Glomerular visceral epithelial cell (primary cell): Measurements from ENCODE around the gene EIF4G2.
"Not testable (repeated sequence)": the region's sequence is repeated elsewhere in the genome, so short reads cannot be mapped to it uniquely, and the experiment has no call there.

ENCODE experiments used
- DNase-seq: peaks from one replicate; pipeline ENCODE4 v3.0.0-alpha.2; 2016; ENCODE audit errors: extremely low spot score

Gene EIF4G2

DNA sequence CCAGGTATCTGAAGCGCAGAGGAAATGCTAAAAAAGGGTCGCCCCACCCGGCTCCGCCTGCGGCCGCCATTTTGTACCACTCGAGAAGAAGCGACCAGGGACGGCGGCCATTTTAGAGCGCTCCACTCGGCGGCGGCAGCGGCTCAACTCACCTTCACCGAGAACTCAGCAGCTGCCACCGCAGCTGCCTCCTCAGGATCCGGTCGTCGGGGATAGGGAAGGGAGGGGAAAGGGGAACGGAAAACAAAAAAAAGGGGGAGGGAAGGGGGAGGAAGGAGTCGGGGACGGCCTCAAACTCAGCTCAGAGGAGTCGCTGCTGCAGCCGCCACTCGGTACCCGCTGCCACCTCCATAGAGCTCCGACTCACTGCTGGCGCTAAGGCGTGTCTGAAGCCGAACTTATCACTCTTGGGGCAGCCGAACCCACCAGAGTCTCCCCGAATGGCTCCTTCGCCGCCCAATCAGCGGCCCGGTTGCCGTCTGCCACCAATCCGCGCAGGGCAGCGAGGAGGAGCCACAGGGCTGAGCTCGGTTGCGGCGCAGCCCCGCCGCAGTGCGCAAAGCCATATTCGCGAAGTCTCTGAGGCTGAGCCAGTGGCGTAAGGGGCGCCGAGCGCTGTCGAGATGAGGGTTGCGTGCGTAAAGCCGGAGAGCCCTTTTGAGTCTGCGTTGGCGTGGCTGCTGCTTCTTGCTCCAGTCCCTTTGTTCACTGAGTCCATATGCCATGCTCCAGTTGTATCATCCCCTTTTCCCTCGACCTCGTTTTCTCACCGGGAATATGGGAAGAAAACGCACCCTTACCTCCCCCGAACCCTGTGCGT is at the start of gene EIF4G2:
Gene EIF4G2 (minus strand): TSS at position 374 of the 820 bp plus-strand sequence.
- peak; percentile 98 for DNase-seq

DNA sequence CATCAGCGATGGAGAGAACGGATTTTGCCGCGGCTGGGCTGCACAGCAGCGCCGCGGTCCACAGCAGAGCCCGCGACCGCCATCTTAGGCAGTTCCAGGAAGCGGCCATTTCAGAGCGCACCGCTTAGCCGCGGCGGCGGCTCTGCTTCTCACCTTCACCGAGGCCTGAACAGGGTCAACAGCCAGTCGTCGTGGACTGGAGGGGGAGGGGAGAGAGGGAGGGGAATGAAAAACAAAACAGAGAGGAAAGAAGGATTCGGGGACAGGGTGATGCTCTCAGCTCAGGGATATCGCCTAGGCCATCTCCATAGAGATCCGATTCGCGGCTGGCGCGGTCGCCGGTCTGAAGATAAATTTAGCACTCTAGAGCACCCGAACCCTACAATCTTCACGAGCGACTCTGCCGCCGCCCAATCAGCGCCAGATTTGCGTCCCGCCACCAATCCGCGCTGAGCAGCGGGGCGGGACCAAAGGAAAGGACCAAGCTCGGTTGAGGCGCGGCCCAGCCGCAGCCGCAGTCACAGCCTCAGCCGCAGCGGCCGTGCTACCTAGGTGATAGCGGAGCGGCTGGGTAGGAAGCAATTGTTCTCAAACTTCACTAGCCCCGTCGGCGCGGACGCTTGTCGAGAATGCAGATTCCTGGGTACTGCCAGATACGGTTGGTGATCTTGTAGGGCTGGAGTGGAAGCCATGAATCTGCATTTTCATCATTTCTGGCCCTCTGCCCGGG is 49.1 kb upstream of the EIF4G2 start, which contains the start of gene ZBED5:
Gene ZBED5 (minus strand): TSS at position 345 of the 730 bp plus-strand sequence. CDS start 3,108 bp downstream, outside the sequence.
- DNase-seq, result peak; percentile 96

DNA sequence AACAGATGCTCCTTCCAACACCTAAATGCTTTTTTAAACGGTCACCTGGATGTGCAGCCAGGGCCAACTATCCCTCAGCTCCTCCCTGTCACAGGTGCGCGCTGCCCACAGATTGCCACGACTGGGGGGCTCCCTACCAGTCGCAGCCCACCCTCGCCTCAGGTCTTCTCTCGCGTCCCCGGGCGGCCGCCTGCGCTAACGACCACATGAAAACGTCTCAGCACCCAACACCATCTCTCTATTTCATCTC is 48.7 kb upstream of the EIF4G2 start:
- DNase-seq, result no peak

DNA sequence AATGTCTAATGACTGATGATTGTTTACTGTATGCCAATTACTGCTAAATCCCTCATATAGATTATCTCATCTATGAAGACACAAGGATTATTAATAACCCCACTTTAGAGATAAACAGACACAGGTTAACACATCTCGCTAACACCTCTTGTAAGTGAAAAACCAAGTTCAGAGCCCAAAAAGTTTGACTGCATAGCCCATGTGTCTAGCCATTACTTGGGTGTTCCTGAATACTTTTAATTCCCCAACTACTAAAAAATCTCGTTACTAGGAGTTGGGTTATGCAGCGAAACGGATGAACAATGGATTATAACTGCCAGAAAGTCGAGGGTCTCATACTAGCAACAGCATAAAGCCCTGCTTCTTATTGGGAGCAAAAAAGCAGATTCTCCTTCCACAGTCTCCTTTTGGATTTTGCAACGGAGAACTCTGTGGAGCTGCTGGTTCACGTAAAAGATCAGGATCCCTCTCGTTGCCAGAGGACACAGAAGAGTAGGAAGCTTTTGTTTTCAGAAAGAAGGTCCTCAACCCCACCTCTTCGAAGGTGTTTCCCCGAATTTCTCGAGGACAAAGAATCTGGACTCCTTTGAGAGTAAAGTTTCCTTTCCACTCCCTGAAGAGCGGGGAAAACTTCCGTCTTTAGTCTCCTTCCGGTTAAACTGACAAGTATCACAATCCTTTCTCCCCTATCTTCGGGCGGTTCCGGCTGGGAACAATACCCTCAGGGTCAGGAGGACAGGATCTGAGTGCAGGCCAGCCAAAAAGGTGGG is 48.1 kb upstream of the EIF4G2 start:
- DNase-seq, result peak; percentile 52

DNA sequence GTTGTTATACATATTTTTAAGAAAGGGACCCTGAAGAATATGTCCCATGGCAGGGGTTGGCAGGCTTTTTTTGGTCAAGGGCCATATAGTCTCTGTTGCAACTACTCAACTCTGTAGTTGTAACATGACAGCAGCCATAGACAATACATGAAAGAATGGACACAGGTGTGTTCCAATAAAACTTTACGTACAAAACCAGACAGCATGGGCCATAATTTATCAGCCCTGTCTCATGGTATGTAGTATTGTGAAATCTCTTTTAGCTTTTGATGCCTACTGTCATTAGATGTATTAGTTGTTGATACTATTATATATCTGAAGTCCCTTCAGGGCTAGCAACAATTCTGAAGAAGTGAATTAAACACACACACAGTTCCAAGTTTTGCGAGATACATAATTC is 46.6 kb upstream of the EIF4G2 start:
- DNase-seq, result no peak

DNA sequence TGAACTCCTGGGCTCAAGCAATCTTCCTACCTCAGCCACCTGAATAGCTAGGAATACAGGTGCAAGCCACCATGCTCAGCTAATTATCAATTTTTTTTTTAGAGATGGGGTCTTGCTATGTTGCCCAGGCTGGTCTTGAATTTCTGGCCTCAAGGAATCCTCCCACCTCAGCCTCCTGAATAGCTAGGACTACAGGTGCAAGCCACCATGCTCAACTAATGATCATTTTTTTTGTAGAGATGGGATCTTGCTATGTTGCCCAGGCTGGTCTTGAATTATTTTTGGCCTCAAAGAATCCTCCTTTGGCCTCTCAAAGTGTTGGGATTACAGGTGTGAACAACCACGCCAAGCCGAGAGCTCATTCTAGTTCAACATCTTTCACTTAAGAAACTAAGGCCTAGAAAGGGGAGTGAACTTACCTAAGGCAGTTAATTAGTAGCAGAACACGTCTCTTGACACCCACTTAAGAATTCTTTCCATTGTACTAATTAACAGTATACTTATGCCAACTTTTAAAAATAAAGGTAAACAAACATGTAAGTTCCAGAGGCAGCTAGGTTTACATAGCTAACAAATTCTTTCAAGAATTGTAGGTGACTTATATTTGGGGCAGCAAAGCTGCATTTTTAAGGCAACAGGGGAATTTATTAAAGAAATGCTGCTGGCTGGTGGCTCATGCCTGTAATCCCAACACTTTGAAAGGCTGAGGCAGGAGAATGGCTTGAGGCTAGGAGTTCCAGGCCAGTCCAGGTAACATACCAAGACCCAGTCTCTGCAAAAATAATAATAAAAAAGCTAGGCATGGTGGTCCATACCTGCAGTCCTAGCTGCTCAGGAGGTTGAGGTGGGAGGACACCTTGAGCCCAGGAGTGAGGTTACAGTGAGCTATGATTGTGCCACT is 39.5 kb upstream of the EIF4G2 start:
- no peak for DNase-seq

DNA sequence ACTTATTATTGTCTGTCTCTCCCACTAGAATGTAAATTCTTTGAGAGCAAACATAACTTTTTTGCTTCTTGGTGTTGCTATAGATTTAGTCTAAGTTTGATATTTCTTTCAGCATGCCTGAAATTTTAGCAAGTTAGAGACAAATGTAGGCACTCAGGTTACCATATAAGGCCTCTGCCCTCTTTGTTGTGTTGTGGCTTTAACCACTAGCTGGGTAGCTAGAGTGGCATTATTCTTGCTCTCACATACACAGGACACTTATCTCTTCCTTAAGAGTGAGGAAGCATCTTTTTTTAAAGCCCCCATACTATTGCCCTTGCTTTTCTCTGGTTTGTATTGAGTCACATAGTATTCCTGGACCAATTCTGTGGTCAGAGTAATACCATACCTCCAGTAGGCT is 37.9 kb upstream of the EIF4G2 start:
- no peak for DNase-seq

DNA sequence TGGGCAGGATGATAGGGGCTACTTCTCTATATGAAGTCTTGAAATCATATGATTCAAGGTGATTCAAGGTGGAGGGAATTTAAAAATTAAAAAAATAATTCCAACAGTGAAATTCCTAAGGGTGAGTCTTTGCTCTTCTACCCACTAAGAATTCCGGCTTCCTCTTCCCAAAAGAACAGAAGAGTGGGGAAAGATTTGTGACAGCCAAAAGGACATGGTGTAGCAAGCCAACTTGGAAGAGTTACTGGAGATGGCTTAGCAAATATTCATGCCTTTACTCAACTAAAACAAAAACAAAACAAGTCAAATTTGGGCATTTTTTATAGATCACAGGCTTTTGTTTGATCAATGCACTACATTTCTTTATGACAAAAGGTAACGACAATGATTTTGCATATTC is 36.9 kb upstream of the EIF4G2 start:
- DNase-seq, result no peak

DNA sequence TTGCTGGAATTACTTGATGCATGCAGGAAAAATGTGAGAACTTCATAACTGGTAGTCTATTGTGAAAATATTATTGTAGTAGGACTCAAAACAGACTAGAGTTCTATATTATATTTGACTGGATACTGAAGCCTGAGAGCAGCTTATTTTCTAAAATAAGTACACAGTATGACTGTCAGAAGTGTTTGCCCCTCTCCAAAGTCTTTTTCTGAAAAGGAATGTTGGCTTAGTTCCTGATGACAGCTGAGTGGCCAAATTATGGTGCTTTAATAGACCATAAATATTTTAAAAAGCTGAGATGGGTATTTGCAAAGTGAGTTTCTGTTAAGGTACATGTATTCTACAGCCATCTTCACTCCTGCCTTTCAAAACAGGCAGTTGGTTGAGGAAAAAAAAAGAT is 36.1 kb upstream of the EIF4G2 start:
- DNase-seq, result no peak

DNA sequence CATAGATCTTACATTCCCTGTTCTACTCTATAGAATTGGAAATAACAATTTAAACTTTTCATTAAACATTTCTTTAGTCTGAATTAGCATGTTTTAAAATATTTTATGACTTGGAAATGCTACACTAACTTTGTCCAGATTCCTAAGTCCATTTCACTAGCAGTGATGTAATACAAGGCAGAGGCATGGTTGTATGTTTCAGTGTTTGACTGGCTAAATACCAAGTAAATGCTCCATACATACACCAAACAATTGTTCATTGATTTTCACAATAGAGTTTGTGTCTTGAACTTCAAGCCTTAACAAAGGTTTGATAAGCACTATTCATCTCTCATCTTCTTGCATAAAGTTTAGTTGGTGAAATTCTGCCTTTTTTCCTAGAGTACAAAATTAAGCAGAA is 35.6 kb upstream of the EIF4G2 start:
- DNase-seq, result no peak

DNA sequence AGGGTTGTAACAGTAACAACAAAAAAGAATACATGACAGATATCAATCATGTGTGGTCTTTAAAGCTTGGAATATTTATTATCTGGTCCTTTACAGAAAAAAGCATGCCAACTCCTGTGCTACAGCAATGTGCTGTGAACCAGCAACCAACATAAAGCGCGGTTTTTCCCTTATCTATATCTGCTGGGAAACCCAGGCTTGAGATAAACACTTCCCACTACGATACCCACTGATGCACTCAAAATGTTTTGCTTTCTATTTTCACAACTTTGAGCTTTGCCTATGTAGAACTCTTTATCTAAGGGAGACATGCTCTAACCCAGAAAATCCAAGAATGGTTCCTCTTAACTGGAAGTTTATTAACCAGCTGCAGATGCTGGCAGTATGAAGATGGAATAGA is 30.2 kb upstream of the EIF4G2 start:
- DNase-seq, result no peak

DNA sequence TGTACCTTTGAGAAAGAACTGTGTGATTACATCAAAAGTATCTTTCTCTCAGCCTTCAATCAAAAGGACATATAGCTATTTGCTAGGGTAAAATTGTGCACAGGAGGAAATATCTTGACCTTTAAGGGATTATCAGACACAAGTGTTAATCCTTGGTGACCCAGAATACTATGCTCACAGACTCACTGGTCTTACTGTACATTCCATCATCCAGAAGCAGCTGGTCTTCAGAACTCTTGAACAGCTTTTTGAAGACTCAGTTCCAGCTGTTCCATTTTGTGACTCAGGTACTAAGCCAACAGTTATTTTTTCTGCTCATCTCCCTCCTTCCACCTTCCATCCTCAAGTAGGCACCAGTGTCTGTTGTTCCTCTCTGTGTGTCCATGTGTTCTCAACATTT is 29.4 kb upstream of the EIF4G2 start:
- no peak for DNase-seq

DNA sequence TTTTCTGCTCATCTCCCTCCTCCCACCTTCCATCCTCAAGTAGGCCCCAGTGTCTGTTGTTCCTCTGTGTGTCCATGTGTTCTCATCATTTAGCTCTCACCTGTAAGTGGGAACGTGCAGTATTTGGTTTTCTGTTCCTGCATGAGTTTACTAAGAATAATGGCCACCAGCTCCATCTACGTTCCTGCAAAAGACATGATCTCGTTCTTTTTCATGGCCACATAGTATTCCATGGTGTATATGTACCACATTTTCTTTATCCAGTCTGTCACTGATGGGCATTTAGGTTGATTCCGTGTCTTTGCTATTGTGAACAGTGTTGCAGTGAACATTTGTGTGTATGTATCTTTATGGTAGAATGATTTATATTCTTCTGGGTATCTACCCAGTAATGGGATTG is 28.2 kb upstream of the EIF4G2 start:
- not testable (repeated sequence) for DNase-seq

DNA sequence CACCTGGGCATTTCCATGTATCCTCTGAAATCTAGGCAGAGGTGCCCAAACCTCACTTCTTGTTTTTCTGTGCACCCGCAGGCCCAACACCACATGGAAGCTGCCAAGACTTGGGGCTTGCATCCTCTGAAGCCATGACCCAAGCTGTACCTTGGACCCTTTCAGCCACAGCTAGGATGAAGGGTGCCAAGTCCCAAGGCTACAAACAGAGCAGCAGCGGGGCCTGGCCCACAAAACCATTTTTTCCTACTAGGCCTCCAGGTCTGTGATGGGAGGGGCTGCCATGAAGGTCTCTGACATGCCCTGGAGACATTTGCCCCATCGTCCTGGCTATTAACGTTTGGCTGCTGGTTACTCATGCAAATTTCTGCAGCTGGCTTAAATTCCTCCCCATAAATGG is 20.4 kb upstream of the EIF4G2 start:
- DNase-seq, result no peak

DNA sequence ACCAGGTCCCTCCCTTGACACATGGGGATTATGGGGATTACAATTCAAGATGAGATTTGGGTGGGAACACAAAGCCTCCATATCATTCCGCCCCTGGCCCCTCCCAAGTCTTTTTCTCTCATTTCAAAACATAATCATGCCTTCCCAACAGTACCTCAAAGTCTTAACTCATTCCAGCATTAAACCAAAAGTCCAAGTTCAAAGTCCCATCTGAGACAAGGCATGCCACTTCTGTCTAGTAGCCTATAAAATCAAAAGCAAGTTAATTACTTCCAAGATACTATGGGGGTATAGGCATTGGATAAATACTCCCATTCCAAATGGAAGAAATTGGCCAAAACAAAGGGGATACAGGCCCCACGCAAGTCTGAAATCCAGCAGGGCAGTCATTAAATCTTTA is 19.7 kb upstream of the EIF4G2 start:
- no peak for DNase-seq

DNA sequence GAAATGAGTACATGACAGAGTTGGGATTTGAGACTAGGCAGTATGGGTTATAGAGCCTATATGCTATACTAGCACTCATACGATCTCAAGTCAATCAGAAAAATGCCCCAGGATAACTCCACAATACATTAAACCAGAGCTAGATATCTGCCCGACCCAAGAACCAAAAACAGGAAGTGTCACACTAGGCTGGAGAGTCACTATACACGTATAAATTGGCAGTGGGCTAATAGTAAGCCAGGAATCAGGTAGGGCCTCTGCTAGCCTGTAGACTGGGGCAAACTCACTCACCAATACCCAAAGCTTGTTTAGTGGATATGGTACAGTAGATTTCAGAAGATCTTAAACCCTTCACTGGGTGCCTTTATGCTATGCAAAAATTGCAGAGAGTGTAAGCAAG is 16.2 kb upstream of the EIF4G2 start:
- DNase-seq, result no peak

DNA sequence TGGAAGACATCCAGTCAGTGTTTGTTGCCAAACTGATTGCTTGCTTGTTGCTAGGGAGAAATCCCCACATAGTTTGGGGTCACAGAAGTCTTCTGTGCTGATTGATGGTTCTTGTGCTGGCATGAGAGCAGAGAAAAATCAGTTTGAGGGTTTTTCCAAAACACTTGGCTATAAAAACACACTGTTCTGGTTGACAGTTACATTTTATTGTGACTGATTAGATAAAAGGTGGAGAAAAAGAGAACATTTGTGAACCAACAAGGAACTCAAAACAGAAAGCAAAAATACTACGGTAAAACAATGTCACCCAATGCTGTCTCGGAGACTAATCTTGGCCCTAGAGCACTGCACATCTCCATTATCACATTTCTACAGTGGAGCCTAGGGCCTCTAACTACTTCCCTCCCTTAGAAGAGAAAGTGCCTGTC is 14.4 kb upstream of the EIF4G2 start:
- no peak for DNase-seq

DNA sequence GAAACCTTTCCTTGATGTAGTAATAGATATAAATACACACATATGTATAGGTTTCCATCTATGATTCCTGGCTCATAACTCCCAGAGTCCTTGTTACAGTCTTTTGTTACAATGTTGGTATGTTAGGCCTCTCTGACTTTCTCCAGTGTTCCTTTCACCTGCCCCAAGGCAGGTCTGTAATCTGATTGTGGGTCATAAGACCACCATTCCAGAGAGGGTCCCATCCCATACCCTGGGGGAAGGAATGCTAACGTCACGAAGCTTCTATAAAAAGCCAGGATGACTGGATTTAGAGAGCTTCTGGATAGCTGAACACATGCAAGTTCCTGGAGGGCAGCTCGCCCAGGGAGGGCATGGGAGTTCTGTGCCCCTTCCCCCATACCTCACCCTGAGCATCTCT is 13.8 kb upstream of the EIF4G2 start:
- not testable (repeated sequence) for DNase-seq

DNA sequence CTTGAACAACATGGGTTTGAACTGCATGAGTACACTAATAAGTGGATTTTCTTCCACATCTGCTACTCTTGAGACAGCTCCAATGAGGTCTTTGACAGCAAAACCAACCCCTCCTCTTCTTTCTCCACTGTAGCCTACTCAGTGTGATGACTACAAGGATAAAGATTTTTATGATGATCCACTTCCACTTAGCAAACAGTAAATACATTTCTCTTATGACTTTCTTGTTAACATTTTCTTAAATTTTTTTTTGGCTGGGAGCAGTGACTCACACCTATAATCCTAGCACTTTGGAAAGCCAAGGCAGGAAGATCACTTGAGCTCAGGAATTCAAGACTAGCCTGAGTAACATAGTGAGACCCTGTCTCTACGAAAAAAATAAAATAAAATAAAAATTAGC is 9.9 kb upstream of the EIF4G2 start:
- DNase-seq, result peak; percentile 9

DNA sequence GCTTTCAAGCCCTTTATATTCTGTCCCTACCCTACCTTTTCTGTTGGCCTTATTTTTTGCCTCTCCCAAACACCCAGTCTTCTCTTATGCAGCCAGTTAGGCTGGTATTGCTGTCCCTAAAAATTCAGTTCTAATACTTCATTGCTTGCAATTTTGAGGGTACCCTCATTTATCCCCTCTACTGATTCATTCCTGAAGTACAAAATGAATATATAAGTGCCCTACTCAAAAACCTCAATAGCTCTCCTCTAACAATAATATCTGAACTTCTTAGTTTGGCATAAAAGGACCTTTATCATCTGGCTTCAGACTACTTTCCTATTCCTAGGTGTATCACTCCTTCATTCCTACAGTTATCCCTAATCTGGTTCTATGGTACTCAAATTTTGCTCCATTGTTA is 5.2 kb upstream of the EIF4G2 start:
- no peak for DNase-seq

DNA sequence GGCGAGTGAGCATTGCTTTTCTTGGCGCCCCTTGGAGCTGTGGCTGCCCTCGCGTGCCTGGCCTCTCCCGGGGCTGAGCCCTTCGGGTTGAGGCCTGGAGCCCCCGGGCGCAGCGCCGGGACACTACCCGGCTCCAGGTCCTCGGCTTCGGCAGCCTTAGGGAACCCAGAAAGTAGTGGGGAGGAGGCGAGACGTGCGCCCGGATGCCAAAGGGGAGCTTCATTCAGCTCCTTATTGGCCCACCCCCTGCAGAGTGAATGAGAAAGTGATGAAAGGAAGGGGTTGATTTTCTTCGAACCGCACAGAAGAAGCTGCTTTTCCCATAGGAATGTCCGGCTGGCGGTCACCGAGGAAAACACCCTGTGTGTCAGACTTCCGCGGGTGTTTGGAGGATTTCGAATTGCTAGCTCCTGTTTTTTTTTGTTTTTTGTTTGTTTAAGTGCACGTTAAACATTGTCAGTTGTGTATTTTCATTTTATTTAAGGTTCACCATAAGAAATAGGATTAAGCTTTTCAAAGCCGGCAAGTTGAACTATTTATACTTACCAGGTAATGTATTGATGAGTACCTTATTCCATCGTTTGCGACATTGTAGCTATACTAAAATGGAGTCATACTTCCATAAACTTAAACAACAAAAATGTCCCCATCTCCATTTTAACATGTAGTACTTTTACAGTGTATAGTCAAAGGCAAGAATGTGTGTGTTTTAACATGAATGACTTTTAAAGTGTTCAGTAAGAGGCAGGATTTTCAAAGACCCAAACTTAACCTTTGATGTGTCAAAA is 841 bp upstream of the EIF4G2 start:
- peak; percentile 76 for DNase-seq
